ENCODE measurements around the gene RHOD.

RHOD gene

DNA sequence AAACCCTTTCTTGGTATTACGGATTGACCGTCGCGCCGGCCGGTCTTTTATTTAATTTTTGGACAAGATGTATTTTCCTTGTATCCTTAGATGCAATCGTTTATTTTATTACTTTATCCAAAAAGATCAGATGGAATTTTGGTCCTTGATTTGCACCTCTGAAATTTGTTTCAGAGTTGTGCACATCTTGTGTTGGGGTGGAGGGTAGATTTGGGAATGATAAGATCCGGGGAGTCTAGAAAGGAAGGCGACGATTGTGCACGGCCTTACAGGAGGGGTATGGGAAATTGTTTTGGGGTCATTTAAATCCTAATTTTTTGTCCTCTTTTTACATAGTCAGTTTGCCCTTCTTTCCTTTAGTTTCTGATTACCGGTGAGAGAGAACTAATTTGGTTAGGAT is 63.8 kb downstream of the RHOD start:
- TF ChIP-seq, protein P1, sequence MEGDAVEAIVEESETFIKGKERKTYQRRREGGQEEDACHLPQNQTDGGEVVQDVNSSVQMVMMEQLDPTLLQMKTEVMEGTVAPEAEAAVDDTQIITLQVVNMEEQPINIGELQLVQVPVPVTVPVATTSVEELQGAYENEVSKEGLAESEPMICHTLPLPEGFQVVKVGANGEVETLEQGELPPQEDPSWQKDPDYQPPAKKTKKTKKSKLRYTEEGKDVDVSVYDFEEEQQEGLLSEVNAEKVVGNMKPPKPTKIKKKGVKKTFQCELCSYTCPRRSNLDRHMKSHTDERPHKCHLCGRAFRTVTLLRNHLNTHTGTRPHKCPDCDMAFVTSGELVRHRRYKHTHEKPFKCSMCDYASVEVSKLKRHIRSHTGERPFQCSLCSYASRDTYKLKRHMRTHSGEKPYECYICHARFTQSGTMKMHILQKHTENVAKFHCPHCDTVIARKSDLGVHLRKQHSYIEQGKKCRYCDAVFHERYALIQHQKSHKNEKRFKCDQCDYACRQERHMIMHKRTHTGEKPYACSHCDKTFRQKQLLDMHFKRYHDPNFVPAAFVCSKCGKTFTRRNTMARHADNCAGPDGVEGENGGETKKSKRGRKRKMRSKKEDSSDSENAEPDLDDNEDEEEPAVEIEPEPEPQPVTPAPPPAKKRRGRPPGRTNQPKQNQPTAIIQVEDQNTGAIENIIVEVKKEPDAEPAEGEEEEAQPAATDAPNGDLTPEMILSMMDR (conservative IDR thresholded peaks at IDR 0.05; ENCODE audit: control insufficient read depth, insufficient read depth, low read depth, low read length), result no peak
- no peak for DNase-seq (ENCODE audit: low read depth)
- peak overlapping the region; percentile 94 for H3K4me3 ChIP-seq (ENCODE audit: control insufficient read depth, low read depth, low read length)

DNA sequence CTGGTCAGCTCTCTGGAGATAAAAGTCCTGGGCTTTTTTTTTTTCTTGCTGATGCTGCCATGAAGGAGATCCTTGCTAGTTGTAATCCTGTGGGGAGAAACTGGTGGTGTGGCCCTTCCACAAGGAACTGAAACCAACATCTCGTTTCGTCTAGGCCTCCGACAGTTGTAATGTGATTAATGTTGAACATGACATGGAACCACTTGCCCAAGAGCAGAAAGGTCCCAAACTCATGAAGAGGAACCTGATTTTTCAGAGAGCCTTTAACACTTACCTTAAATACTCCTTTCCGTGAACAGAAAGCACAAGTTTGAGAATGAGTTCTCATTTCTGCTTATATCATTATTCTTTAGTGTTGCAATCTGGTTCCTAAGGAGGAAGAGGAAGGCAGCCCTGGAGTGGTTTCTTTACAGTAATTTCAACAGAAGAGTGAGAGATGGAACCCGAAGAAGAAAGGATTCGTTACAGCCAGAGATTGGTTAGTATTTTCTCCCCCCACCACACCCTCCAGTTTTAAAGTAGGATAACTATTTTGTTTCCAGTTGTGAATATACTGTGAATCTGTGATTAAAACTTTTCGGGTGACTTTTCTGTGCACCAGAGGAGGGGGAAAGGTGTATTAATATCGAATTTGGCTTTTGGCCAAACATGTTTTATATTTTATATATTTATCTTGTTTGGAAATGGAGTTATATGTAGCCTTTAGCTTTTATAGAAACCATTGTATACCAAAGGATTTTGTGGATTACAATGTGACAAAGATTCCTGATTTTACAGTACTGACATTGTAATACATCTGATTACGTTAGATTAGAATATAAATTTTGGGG is 64.4 kb downstream of the RHOD start:
- DNase-seq (ENCODE audit: low read depth), result peak; percentile 58
- TF ChIP-seq, protein P1 (conservative IDR thresholded peaks at IDR 0.05; ENCODE audit: control insufficient read depth, insufficient read depth, low read depth, low read length), result no peak
- peak overlapping the region; percentile 94 for H3K4me3 ChIP-seq (ENCODE audit: control insufficient read depth, low read depth, low read length)
